Ammon's horn (tissue), 1 donor: ENCODE results near the gene MEX3C.
A peak's percentile ranks its signal among the peaks of the same experiment; 100 is the strongest.

Source experiments
- DNase-seq: peaks from one replicate; pipeline ENCODE4 v3.0.0-alpha.2; 2016; ENCODE audit warnings: low spot score

MEX3C gene

GRCh38 chr18:51197661-51198424, at the start of gene MEX3C:
Gene MEX3C, minus strand, starts transcription at chr18:51197681. Its CDS starts 361 bp downstream, at chr18:51197320.
- DNase-seq, result peak; percentile 100

- DNase-seq, result no peak
These were observed 43.7 kb upstream of the MEX3C start for GRCh38 chr18:51241226-51241625.

- DNase-seq, result no peak
These were observed 38.7 kb upstream of the MEX3C start for GRCh38 chr18:51236225-51236624.

- no peak for DNase-seq
These were observed 37.7 kb upstream of the MEX3C start for GRCh38 chr18:51235009-51235789.

GRCh38 chr18:51234117-51235008, 36.9 kb upstream of the MEX3C start:
- DNase-seq, result no peak

GRCh38 chr18:51229328-51229727, 31.8 kb upstream of the MEX3C start:
- no peak for DNase-seq

GRCh38 chr18:51227660-51228059, 30.2 kb upstream of the MEX3C start:
- DNase-seq, result no peak

- no peak for DNase-seq
These were observed 29.3 kb upstream of the MEX3C start for GRCh38 chr18:51226587-51227350.

GRCh38 chr18:51226068-51226467, 28.6 kb upstream of the MEX3C start:
- no peak for DNase-seq

GRCh38 chr18:51212606-51213005, 15.1 kb upstream of the MEX3C start:
- DNase-seq, result no peak

- DNase-seq, result no peak
These were observed 14.1 kb upstream of the MEX3C start for GRCh38 chr18:51211552-51211951.

- DNase-seq, result peak; percentile 55
These were observed 445 bp downstream of the MEX3C start for GRCh38 chr18:51196811-51197660.

- peak; percentile 35 for DNase-seq
These were observed 1.2 kb downstream of the MEX3C start for GRCh38 chr18:51196118-51196810.

- DNase-seq, result peak; percentile 53
These were observed 1.9 kb downstream of the MEX3C start for GRCh38 chr18:51195451-51196117.

- no peak for DNase-seq
These were observed 2.4 kb downstream of the MEX3C start for GRCh38 chr18:51195086-51195450.

- DNase-seq, result no peak
These were observed 2.9 kb downstream of the MEX3C start for GRCh38 chr18:51194604-51195003.

- DNase-seq, result no peak
These were observed 3.7 kb downstream of the MEX3C start for GRCh38 chr18:51193621-51194287.

GRCh38 chr18:51192696-51193095, 4.8 kb downstream of the MEX3C start:
- DNase-seq, result no peak

GRCh38 chr18:51192026-51192425, 5.5 kb downstream of the MEX3C start:
- DNase-seq, result no peak
